Esophagus muscularis mucosa (tissue), 4 donors: ENCODE results near the gene NYAP2.

Experiments
- EP300 ChIP-seq: sonication (generic); formaldehyde crosslinking; IDR thresholded peaks from one replicate; pipeline ENCODE4 v1.6.1; 2017; ENCODE audit warnings: antibody characterized with exemption
- POLR2A ChIP-seq: fragments of 450-650 bp; IDR thresholded peaks from one replicate; pipeline ENCODE4 v1.6.1; 2017; ENCODE audit warnings: antibody characterized with exemption, moderate library complexity, mild to moderate bottlenecking, low read depth
- POLR2AphosphoS5 ChIP-seq, 2 donors: sonication (generic); formaldehyde crosslinking; IDR thresholded peaks; one replicate each; pipeline ENCODE4 v1.6.1; 2017; ENCODE audit warnings: antibody characterized with exemption in 2 of 2
- TF ChIP-seq, protein P1 (sequence below), 3 experiments: fragments of 200-600 bp in 2 of 3; fragments of 450-650 bp in 1 of 3; sonication (generic) in 2 of 3; IDR thresholded peaks; one replicate each; pipeline ENCODE4 v1.5.1; 2017 to 2019; ENCODE audit warnings: antibody characterized with exemption in 3 of 3, mild to moderate bottlenecking in 2 of 3, moderate library complexity in 1 of 3

DNA sequence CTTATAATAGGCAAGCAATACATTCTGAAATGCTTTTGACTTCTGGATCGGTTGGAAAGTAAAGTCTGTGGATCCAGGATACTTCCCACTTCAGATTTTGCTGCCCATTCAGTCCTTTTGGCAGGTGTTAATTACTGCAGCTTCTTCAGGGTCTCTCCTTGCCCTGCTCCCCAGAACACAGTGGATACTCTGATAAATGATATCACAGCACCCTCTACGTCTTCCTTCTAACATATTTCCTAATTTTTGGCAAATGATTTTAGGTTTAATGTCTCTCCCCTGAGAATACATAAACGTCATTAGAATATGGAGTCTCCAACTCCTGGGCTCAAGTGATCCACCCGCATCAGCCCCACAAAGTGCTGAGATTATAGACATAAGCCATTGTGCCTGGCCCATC lies 249.8 kb downstream of the NYAP2 start:
- TF ChIP-seq, protein P1, sequence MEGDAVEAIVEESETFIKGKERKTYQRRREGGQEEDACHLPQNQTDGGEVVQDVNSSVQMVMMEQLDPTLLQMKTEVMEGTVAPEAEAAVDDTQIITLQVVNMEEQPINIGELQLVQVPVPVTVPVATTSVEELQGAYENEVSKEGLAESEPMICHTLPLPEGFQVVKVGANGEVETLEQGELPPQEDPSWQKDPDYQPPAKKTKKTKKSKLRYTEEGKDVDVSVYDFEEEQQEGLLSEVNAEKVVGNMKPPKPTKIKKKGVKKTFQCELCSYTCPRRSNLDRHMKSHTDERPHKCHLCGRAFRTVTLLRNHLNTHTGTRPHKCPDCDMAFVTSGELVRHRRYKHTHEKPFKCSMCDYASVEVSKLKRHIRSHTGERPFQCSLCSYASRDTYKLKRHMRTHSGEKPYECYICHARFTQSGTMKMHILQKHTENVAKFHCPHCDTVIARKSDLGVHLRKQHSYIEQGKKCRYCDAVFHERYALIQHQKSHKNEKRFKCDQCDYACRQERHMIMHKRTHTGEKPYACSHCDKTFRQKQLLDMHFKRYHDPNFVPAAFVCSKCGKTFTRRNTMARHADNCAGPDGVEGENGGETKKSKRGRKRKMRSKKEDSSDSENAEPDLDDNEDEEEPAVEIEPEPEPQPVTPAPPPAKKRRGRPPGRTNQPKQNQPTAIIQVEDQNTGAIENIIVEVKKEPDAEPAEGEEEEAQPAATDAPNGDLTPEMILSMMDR (IDR thresholded peaks at IDR 0.05) = no peak
- TF ChIP-seq POLR2AphosphoS5 (IDR thresholded peaks at IDR 0.05) = no peak
- TF ChIP-seq POLR2A = no peak
- TF ChIP-seq EP300 = no peak
